Mammary epithelial cell (primary cell): ENCODE results near the gene SLC2A8.

Experiments used
- EZH2 ChIP-seq: IDR thresholded peaks from 2 replicates; pipeline ENCODE4 v1.6.1; 2012; ENCODE audit warnings: low read length, inconsistent platforms, borderline replicate concordance
- TF ChIP-seq, protein P1 (sequence below), 2 donors: IDR thresholded peaks in 1 of 2; conservative IDR thresholded peaks in 1 of 2; 2 replicates each; pipeline ENCODE4 v1.5.1; 2011 to 2012; ENCODE audit warnings: inconsistent platforms in 2 of 2, low read length in 2 of 2, mild to moderate bottlenecking in 2 of 2, control low read depth in 1 of 2, low read depth in 1 of 2; ENCODE audit not compliant: insufficient read depth in 1 of 2; ENCODE audit errors: extremely low read depth in 1 of 2

DNA sequence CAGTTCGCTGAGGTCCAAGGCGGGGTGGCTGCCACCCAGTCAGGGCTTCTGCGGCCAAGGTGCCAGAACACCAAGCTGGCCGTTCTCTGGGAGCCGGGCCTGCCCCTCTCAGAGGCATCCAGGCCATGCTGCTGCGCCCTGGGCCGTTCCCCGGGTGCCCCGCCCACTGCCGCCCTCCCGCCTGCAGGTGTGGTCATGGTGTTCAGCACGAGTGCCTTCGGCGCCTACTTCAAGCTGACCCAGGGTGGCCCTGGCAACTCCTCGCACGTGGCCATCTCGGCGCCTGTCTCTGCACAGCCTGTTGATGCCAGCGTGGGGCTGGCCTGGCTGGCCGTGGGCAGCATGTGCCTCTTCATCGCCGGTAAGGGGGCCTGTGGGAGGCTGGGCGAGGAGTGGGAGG lies 7.7 kb downstream of the SLC2A8 start:
- TF ChIP-seq, protein P1, sequence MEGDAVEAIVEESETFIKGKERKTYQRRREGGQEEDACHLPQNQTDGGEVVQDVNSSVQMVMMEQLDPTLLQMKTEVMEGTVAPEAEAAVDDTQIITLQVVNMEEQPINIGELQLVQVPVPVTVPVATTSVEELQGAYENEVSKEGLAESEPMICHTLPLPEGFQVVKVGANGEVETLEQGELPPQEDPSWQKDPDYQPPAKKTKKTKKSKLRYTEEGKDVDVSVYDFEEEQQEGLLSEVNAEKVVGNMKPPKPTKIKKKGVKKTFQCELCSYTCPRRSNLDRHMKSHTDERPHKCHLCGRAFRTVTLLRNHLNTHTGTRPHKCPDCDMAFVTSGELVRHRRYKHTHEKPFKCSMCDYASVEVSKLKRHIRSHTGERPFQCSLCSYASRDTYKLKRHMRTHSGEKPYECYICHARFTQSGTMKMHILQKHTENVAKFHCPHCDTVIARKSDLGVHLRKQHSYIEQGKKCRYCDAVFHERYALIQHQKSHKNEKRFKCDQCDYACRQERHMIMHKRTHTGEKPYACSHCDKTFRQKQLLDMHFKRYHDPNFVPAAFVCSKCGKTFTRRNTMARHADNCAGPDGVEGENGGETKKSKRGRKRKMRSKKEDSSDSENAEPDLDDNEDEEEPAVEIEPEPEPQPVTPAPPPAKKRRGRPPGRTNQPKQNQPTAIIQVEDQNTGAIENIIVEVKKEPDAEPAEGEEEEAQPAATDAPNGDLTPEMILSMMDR (conservative IDR thresholded peaks at IDR 0.05 in 1 of 2, IDR thresholded peaks at IDR 0.05 in 1 of 2; ENCODE audit: extremely low read depth in 1 of 2, insufficient read depth in 1 of 2, low read depth in 1 of 2, low read length in 2 of 2), result no peak
- TF ChIP-seq EZH2, result no peak
